ENCODE results near the gene ISG20L2. TPM values are rescaled to one million over a fixed set of nuclear protein-coding genes. Genes with fewer than 3 reads are reported as not detected.

Gene ISG20L2
- total RNA-seq, 5 donors from 2014 or later (not counting 1 experiment from before 2014, with no cell fraction given): 35.3 to 63.7 (median 44.3) TPM

Other genes starting within 250 kb of the ISG20L2 start
- gene MEF2D, start 228.0 kb downstream of the ISG20L2 start, total RNA-seq: 100 to 1,000 TPM in 2 of 5 donors, 10 to 100 TPM in 3; 60.7 to 133 (median 79.3) TPM
- under 1 TPM in 4 of 5 donors, not detected in 1; 0.13 to 0.19 (median 0.18) TPM for gene IQGAP3, start 156.2 kb downstream of the ISG20L2 start, total RNA-seq
- 10 to 100 TPM in 4 of 5 donors, 1 to 10 TPM in 1; 9.9 to 43.6 (median 16.4) TPM for gene TTC24, start 149.0 kb downstream of the ISG20L2 start, total RNA-seq
- gene NAXE, start 137.0 kb downstream of the ISG20L2 start, total RNA-seq: 10 to 100 TPM; 32.4 to 47.7 (median 41.7) TPM
- 10 to 100 TPM; 34.3 to 41.6 (median 40.6) TPM for gene GPATCH4, start 127.3 kb downstream of the ISG20L2 start, total RNA-seq
- under 1 TPM in 1 of 5 donors, not detected in 4; 0.33 TPM for gene HAPLN2, start 109.4 kb downstream of the ISG20L2 start, total RNA-seq
- not detected for gene BCAN, start 86.6 kb downstream of the ISG20L2 start, total RNA-seq
- under 1 TPM in 3 of 5 donors, not detected in 2; 0.10 to 0.35 (median 0.25) TPM for gene NES, start 51.4 kb downstream of the ISG20L2 start, total RNA-seq
- gene CRABP2, start 23.2 kb downstream of the ISG20L2 start, total RNA-seq: 1 to 10 TPM in 4 of 5 donors, under 1 TPM in 1; 0.76 to 3.6 (median 1.6) TPM
- 10 to 100 TPM; 13.0 to 36.1 (median 32.3) TPM for gene METTL25B, start 297 bp downstream of the ISG20L2 start, total RNA-seq
- 10 to 100 TPM; 23.8 to 66.6 (median 52.6) TPM for gene MRPL24, start 12.3 kb upstream of the ISG20L2 start, total RNA-seq
- gene HDGF, start 22.9 kb upstream of the ISG20L2 start, total RNA-seq: 100 to 1,000 TPM in 2 of 5 donors, 10 to 100 TPM in 3; 72.9 to 108 (median 90.3) TPM
- 10 to 100 TPM; 55.3 to 67.7 (median 65.4) TPM for gene PRCC, start 38.8 kb upstream of the ISG20L2 start, total RNA-seq
- gene SH2D2A, start 88.1 kb upstream of the ISG20L2 start, total RNA-seq: 100 to 1,000 TPM in 1 of 5 donors, 10 to 100 TPM in 4; 42.8 to 110 (median 66.8) TPM
- under 1 TPM in 1 of 5 donors, not detected in 4; 0.07 TPM for gene INSRR, start 130.4 kb upstream of the ISG20L2 start, total RNA-seq
- 1 to 10 TPM in 1 of 5 donors, under 1 TPM in 4; 0.36 to 1.2 (median 0.60) TPM for gene NTRK1, start 132.1 kb upstream of the ISG20L2 start, total RNA-seq
- under 1 TPM; 0.09 to 0.67 (median 0.28) TPM for gene PEAR1, start 165.0 kb upstream of the ISG20L2 start, total RNA-seq
- not detected for gene LRRC71, start 191.9 kb upstream of the ISG20L2 start, total RNA-seq

Measured in T-cell (primary cell).